OCI-LY7 (cell line): ENCODE results near the gene TTLL7. TPM values are rescaled to one million over a fixed set of nuclear protein-coding genes. Genes with fewer than 3 reads are reported as not detected.

Source experiments
- BruUV-seq: library from RNA; stranded (reverse); fragments of 400-500 nt; replicated peaks from 2 replicates; lab custom pipeline; 2021; lab: Mats Ljungman, UMichigan
- CTCF ChIA-PET: fragments of 300-600 bp; sonication (Branson Sonifier 250); formaldehyde crosslinking; loops from one replicate; lab custom pipeline; 2022; ENCODE audit warnings: antibody characterized with exemption; ENCODE audit not compliant: unreplicated experiment; lab: Charles Lee
- POLR2A ChIA-PET: fragments of 300-600 bp; sonication (Branson Sonifier 250); formaldehyde crosslinking; loops from one replicate; lab custom pipeline; 2022; ENCODE audit warnings: antibody characterized with exemption; lab: Charles Lee
- DNase-seq: peaks from one replicate; pipeline ENCODE4 v3.0.0-alpha.2; 2015; ENCODE audit warnings: low spot score
- H2AFZ ChIP-seq: fragments of 200-600 bp; sonication (generic), shearing (Covaris generic); 2 replicates; pipeline ENCODE4 v1.6.1; 2014; ENCODE audit warnings: mild to moderate bottlenecking, antibody characterized with exemption, low read length, moderate library complexity
- H3K27ac ChIP-seq: fragments of 200-600 bp; sonication (generic); 2 replicates; pipeline ENCODE4 v1.5.1; 2014; ENCODE audit warnings: mixed run types, low read depth, mild to moderate bottlenecking, moderate library complexity, low read length, inconsistent platforms; ENCODE audit not compliant: poor library complexity, severe bottlenecking
- H3K36me3 ChIP-seq: fragments of 200-600 bp; sonication (generic); 2 replicates; pipeline ENCODE4 v1.6.1; 2014; ENCODE audit warnings: mild to moderate bottlenecking, antibody characterized with exemption, low read length, moderate library complexity, mixed read lengths; ENCODE audit not compliant: insufficient read depth
- H3K4me1 ChIP-seq: fragments of 200-600 bp; sonication (generic); 2 replicates; pipeline ENCODE4 v1.5.1; 2014; ENCODE audit warnings: mild to moderate bottlenecking, low read length; ENCODE audit not compliant: insufficient read depth, poor library complexity, severe bottlenecking
- H3K4me2 ChIP-seq: fragments of 200-600 bp; sonication (generic); 2 replicates; pipeline ENCODE4 v1.6.1; 2014; ENCODE audit warnings: mild to moderate bottlenecking, low read length
- H3K4me3 ChIP-seq: fragments of 200-600 bp; sonication (generic); 2 replicates; pipeline ENCODE4 v1.5.1; 2014; ENCODE audit warnings: mild to moderate bottlenecking, low read depth, low read length; ENCODE audit not compliant: poor library complexity, severe bottlenecking
- H3K79me2 ChIP-seq: fragments of 200-600 bp; sonication (generic); 2 replicates; pipeline ENCODE4 v1.6.1; 2016; ENCODE audit warnings: low read depth, mild to moderate bottlenecking, low read length, moderate library complexity, mixed read lengths; ENCODE audit not compliant: insufficient read depth
- H3K9me2 ChIP-seq: fragments of 200-600 bp; sonication (generic); 2 replicates; pipeline ENCODE4 v1.6.1; 2016; ENCODE audit warnings: mild to moderate bottlenecking, low read length, mixed read lengths; ENCODE audit not compliant: insufficient read depth
- H3K9me3 ChIP-seq: fragments of 200-600 bp; sonication (generic); 2 replicates; pipeline ENCODE4 v1.6.1; 2014; ENCODE audit warnings: mild to moderate bottlenecking, mixed run types, low read length, mixed read lengths
- H4K20me1 ChIP-seq: fragments of 200-600 bp; sonication (generic); 2 replicates; pipeline ENCODE4 v1.6.1; 2014; ENCODE audit warnings: mild to moderate bottlenecking, antibody characterized with exemption, low read length, moderate library complexity, mixed read lengths; ENCODE audit not compliant: insufficient read depth
- EZH2phosphoT487 ChIP-seq: fragments of 200-600 bp; sonication (generic); IDR thresholded peaks from 2 replicates; pipeline ENCODE4 v1.6.1; 2018; ENCODE audit warnings: low read depth, borderline replicate concordance, mild to moderate bottlenecking, mixed run types, antibody characterized with exemption, low read length, moderate library complexity, mixed read lengths
- intact Hi-C: fragments of 100-400 bp; cut with micrococcal nuclease; formaldehyde crosslinking; loops from one replicate; pipeline ENCODE4 v1.10.0; 2022; ENCODE audit not compliant: unreplicated experiment
- total RNA-seq, 2 experiments: library from RNA; depleted of rRNA in 1 of 2; stranded (reverse); fragments of >200 nt in 1 of 2; shearing (Covaris generic) in 1 of 2; gene quantifications; 2 replicates each; pipeline ENCODE4 v1.2.3, GENCODE V29; 2014 to 2022
- TF ChIP-seq, protein P1 (sequence below): fragments of 200-600 bp; sonication (generic); conservative IDR thresholded peaks from 2 replicates; pipeline ENCODE4 v1.5.1; 2014; ENCODE audit warnings: mild to moderate bottlenecking, antibody characterized with exemption, low read length, moderate library complexity, mixed read lengths

TTLL7 gene
- total RNA-seq, 2 experiments from 2014 or later = 0.76 to 0.88 TPM

- no peak overlapping the region for H3K27ac ChIP-seq
- no peaks in the 10 kb centered on the region for H3K36me3 ChIP-seq
- no peaks in the 10 kb centered on the region for H4K20me1 ChIP-seq
- no peak overlapping the region for H2AFZ ChIP-seq
- no peak overlapping the region for H3K4me3 ChIP-seq
- no TSS peak for BruUV-seq
- H3K9me2 ChIP-seq = no peaks in the 10 kb centered on the region; the same call in 1 of the 2 replicates
- no peaks in the 10 kb centered on the region for H3K9me3 ChIP-seq
- no peak for TF ChIP-seq EZH2phosphoT487
- TF ChIP-seq, protein P1, sequence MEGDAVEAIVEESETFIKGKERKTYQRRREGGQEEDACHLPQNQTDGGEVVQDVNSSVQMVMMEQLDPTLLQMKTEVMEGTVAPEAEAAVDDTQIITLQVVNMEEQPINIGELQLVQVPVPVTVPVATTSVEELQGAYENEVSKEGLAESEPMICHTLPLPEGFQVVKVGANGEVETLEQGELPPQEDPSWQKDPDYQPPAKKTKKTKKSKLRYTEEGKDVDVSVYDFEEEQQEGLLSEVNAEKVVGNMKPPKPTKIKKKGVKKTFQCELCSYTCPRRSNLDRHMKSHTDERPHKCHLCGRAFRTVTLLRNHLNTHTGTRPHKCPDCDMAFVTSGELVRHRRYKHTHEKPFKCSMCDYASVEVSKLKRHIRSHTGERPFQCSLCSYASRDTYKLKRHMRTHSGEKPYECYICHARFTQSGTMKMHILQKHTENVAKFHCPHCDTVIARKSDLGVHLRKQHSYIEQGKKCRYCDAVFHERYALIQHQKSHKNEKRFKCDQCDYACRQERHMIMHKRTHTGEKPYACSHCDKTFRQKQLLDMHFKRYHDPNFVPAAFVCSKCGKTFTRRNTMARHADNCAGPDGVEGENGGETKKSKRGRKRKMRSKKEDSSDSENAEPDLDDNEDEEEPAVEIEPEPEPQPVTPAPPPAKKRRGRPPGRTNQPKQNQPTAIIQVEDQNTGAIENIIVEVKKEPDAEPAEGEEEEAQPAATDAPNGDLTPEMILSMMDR = no peak
- H3K4me1 ChIP-seq = no peaks in the 10 kb centered on the region
- DNase-seq = no peak
- no peaks in the 10 kb centered on the region for H3K79me2 ChIP-seq
- H3K4me2 ChIP-seq = no peak overlapping the region
- intact Hi-C loops = no loop called here
- ChIA-PET POLR2A (no interaction called here), CTCF (no interaction called here)
These were observed 159.3 kb downstream of the TTLL7 start for GRCh38 chr1:83839566-83840173.

DNA sequence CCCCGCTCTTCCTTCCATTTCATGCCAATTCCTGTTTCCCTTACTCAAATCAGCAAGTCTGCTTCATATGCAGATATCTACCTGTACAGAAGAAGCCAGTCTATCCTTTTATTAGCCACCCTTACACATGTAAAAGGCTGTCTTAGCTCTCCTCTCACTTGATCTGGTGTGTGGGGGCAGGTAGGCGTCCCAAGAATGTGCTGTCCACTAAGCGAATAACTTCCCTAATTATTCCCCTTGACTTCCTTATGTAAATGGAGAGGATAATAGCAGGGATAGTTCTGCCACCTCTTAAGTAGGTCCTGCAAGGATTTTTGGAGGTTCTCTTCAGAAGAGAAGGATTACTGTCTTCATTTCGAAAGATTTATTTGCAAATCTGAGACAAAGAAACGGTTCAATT lies 160.4 kb downstream of the TTLL7 start:
- Histone ChIP-seq H4K20me1 (no peaks in the 10 kb centered on the region), H3K27ac (no peak overlapping the region), H3K9me2 (no peaks in the 10 kb centered on the region; the same call in 1 of the 2 replicates), H3K4me3 (no peak overlapping the region), H3K4me2 (no peak overlapping the region), H3K9me3 (no peaks in the 10 kb centered on the region), H3K4me1 (no peaks in the 10 kb centered on the region), H3K79me2 (no peaks in the 10 kb centered on the region), H3K36me3 (no peaks in the 10 kb centered on the region), H2AFZ (no peak overlapping the region)
- CTCF ChIA-PET = no interaction called here
- no peak for TF ChIP-seq EZH2phosphoT487
- TF ChIP-seq, protein P1 = no peak
- intact Hi-C loops = no loop called here
- POLR2A ChIA-PET = no interaction called here
- no TSS peak for BruUV-seq
- DNase-seq = no peak

- H3K9me2 ChIP-seq = no peaks in the 10 kb centered on the region; the same call in 1 of the 2 replicates
- H3K4me1 ChIP-seq = no peaks in the 10 kb centered on the region
- H3K79me2 ChIP-seq = no peaks in the 10 kb centered on the region
- H4K20me1 ChIP-seq = no peaks in the 10 kb centered on the region
- H3K9me3 ChIP-seq = no peaks in the 10 kb centered on the region
- intact Hi-C loops = no loop called here
- POLR2A ChIA-PET = no interaction called here
- H2AFZ ChIP-seq = no peak overlapping the region
- no peak for TF ChIP-seq EZH2phosphoT487
- TF ChIP-seq, protein P1 = no peak
- H3K4me3 ChIP-seq = no peak overlapping the region
- CTCF ChIA-PET = no interaction called here
- H3K4me2 ChIP-seq = no peak overlapping the region
- DNase-seq = no peak
- H3K36me3 ChIP-seq = no peaks in the 10 kb centered on the region
- BruUV-seq = no TSS peak
- H3K27ac ChIP-seq = no peak overlapping the region
These were observed 162.4 kb downstream of the TTLL7 start for GRCh38 chr1:83836543-83836942.
